ENCODE results near the gene OR7C1.
"Not testable (repeated sequence)": the region's sequence is repeated elsewhere in the genome, so short reads cannot be mapped to it uniquely, and the experiment has no call there.

OR7C1 gene

GRCh38 chr19:14818588-14818987 is 16.4 kb downstream of the OR7C1 start:
- Histone ChIP-seq H3K27ac (ENCODE audit: low read depth, low read length) (no peak overlapping the region), H3K4me1 (ENCODE audit: control insufficient read depth, insufficient read depth, low read length) (no peaks in the 10 kb centered on the region), H3K9me3 (ENCODE audit: control insufficient read depth, insufficient read depth, low read depth, low read length) (no peaks in the 10 kb centered on the region), H3K9ac (ENCODE audit: low read length) (no peak overlapping the region), H3K4me3 (ENCODE audit: low read depth, low read length) (no peak overlapping the region), H3K36me3 (ENCODE audit: control insufficient read depth, insufficient read depth, low read length) (no peaks in the 10 kb centered on the region), H3K27me3 (ENCODE audit: control insufficient read depth, insufficient read depth, low read length) (no peaks in the 10 kb centered on the region)

GRCh38 chr19:14817052-14817451 is 17.9 kb downstream of the OR7C1 start:
- H3K36me3 ChIP-seq (ENCODE audit: control insufficient read depth, insufficient read depth, low read length): no peaks in the 10 kb centered on the region
- H3K4me1 ChIP-seq (ENCODE audit: control insufficient read depth, insufficient read depth, low read length): no peaks in the 10 kb centered on the region
- H3K27me3 ChIP-seq (ENCODE audit: control insufficient read depth, insufficient read depth, low read length): no peaks in the 10 kb centered on the region
- H3K4me3 ChIP-seq (ENCODE audit: low read depth, low read length): no peak overlapping the region
- H3K27ac ChIP-seq (ENCODE audit: low read depth, low read length): no peak overlapping the region
- no peaks in the 10 kb centered on the region for H3K9me3 ChIP-seq (ENCODE audit: control insufficient read depth, insufficient read depth, low read depth, low read length)
- H3K9ac ChIP-seq (ENCODE audit: low read length): no peak overlapping the region

- H3K27me3 ChIP-seq (ENCODE audit: control insufficient read depth, insufficient read depth, low read length): no peaks in the 10 kb centered on the region
- H3K27ac ChIP-seq (ENCODE audit: low read depth, low read length): no peak overlapping the region
- no peaks in the 10 kb centered on the region for H3K9me3 ChIP-seq (ENCODE audit: control insufficient read depth, insufficient read depth, low read depth, low read length)
Measured at GRCh38 chr19:14814982-14815652, 19.9 kb downstream of the OR7C1 start.

GRCh38 chr19:14809272-14810057 is 25.5 kb downstream of the OR7C1 start:
- H3K27ac ChIP-seq (ENCODE audit: low read depth, low read length): no peak overlapping the region
- H3K4me3 ChIP-seq (ENCODE audit: low read depth, low read length): no peak overlapping the region
- H3K9me3 ChIP-seq (ENCODE audit: control insufficient read depth, insufficient read depth, low read depth, low read length): no peaks in the 10 kb centered on the region
- H3K4me1 ChIP-seq (ENCODE audit: control insufficient read depth, insufficient read depth, low read length): peaks cover 2% of the 10 kb centered on the region
- H3K27me3 ChIP-seq (ENCODE audit: control insufficient read depth, insufficient read depth, low read length): no peaks in the 10 kb centered on the region
- H3K36me3 ChIP-seq (ENCODE audit: control insufficient read depth, insufficient read depth, low read length): no peaks in the 10 kb centered on the region
- no peak overlapping the region for H3K9ac ChIP-seq (ENCODE audit: low read length)

More at GRCh38 chr19:14814982-14815652, 19.9 kb downstream of the OR7C1 start:
- Histone ChIP-seq H3K9ac (ENCODE audit: low read length) (no peak overlapping the region), H3K4me3 (ENCODE audit: low read depth, low read length) (no peak overlapping the region), H3K36me3 (ENCODE audit: control insufficient read depth, insufficient read depth, low read length) (no peaks in the 10 kb centered on the region), H3K4me1 (ENCODE audit: control insufficient read depth, insufficient read depth, low read length) (no peaks in the 10 kb centered on the region)

GRCh38 chr19:14804765-14805164 is 30.2 kb downstream of the OR7C1 start:
- no peaks in the 10 kb centered on the region for H3K27me3 ChIP-seq (ENCODE audit: control insufficient read depth, insufficient read depth, low read length)
- H3K9me3 ChIP-seq (ENCODE audit: control insufficient read depth, insufficient read depth, low read depth, low read length): no peaks in the 10 kb centered on the region
- H3K27ac ChIP-seq (ENCODE audit: low read depth, low read length): no peak overlapping the region
- H3K36me3 ChIP-seq (ENCODE audit: control insufficient read depth, insufficient read depth, low read length): no peaks in the 10 kb centered on the region
- H3K9ac ChIP-seq (ENCODE audit: low read length): no peak overlapping the region
- no peak overlapping the region for H3K4me3 ChIP-seq (ENCODE audit: low read depth, low read length)
- peaks cover 7% of the 10 kb centered on the region for H3K4me1 ChIP-seq (ENCODE audit: control insufficient read depth, insufficient read depth, low read length)

- Histone ChIP-seq H3K4me1 (ENCODE audit: control insufficient read depth, insufficient read depth, low read length) (no peaks in the 10 kb centered on the region), H3K27ac (ENCODE audit: low read depth, low read length) (no peak overlapping the region), H3K9ac (ENCODE audit: low read length) (no peak overlapping the region), H3K27me3 (ENCODE audit: control insufficient read depth, insufficient read depth, low read length) (no peaks in the 10 kb centered on the region; the same call in 1 of the 2 replicates), H3K4me3 (ENCODE audit: low read depth, low read length) (no peak overlapping the region), H3K36me3 (ENCODE audit: control insufficient read depth, insufficient read depth, low read length) (no peaks in the 10 kb centered on the region), H3K9me3 (ENCODE audit: control insufficient read depth, insufficient read depth, low read depth, low read length) (no peaks in the 10 kb centered on the region)
Measured at GRCh38 chr19:14798760-14799159, 36.2 kb downstream of the OR7C1 start.

- no peak overlapping the region for H3K4me3 ChIP-seq (ENCODE audit: low read depth, low read length)
- no peaks in the 10 kb centered on the region for H3K36me3 ChIP-seq (ENCODE audit: control insufficient read depth, insufficient read depth, low read length)
- H3K27me3 ChIP-seq (ENCODE audit: control insufficient read depth, insufficient read depth, low read length): no peaks in the 10 kb centered on the region; the same call in 1 of the 2 replicates
- H3K27ac ChIP-seq (ENCODE audit: low read depth, low read length): no peak overlapping the region
- H3K4me1 ChIP-seq (ENCODE audit: control insufficient read depth, insufficient read depth, low read length): no peaks in the 10 kb centered on the region
- no peaks in the 10 kb centered on the region for H3K9me3 ChIP-seq (ENCODE audit: control insufficient read depth, insufficient read depth, low read depth, low read length)
- no peak overlapping the region for H3K9ac ChIP-seq (ENCODE audit: low read length)
Measured at GRCh38 chr19:14796021-14796420, 39.0 kb downstream of the OR7C1 start.

GRCh38 chr19:14795078-14795721 is 39.8 kb downstream of the OR7C1 start:
- Histone ChIP-seq H3K27ac (ENCODE audit: low read depth, low read length) (no peak overlapping the region), H3K36me3 (ENCODE audit: control insufficient read depth, insufficient read depth, low read length) (no peaks in the 10 kb centered on the region), H3K4me3 (ENCODE audit: low read depth, low read length) (no peak overlapping the region), H3K27me3 (ENCODE audit: control insufficient read depth, insufficient read depth, low read length) (no peaks in the 10 kb centered on the region; the same call in 1 of the 2 replicates), H3K9ac (ENCODE audit: low read length) (no peak overlapping the region), H3K4me1 (ENCODE audit: control insufficient read depth, insufficient read depth, low read length) (no peaks in the 10 kb centered on the region), H3K9me3 (ENCODE audit: control insufficient read depth, insufficient read depth, low read depth, low read length) (no peaks in the 10 kb centered on the region)

- H3K4me3 ChIP-seq (ENCODE audit: low read depth, low read length); H3K27ac ChIP-seq (ENCODE audit: low read depth, low read length); H3K4me1 ChIP-seq (ENCODE audit: control insufficient read depth, insufficient read depth, low read length); H3K27me3 ChIP-seq (ENCODE audit: control insufficient read depth, insufficient read depth, low read length); H3K9ac ChIP-seq (ENCODE audit: low read length); H3K9me3 ChIP-seq (ENCODE audit: control insufficient read depth, insufficient read depth, low read depth, low read length); H3K36me3 ChIP-seq (ENCODE audit: control insufficient read depth, insufficient read depth, low read length): not testable (repeated sequence)
Measured at GRCh38 chr19:14792250-14792649, 42.7 kb downstream of the OR7C1 start.

GRCh38 chr19:14786421-14786851 is 48.5 kb downstream of the OR7C1 start:
- Histone ChIP-seq H3K27ac (ENCODE audit: low read depth, low read length) (no peak overlapping the region), H3K9ac (ENCODE audit: low read length) (no peak overlapping the region), H3K9me3 (ENCODE audit: control insufficient read depth, insufficient read depth, low read depth, low read length) (no peaks in the 10 kb centered on the region), H3K4me1 (ENCODE audit: control insufficient read depth, insufficient read depth, low read length) (peaks cover 4% of the 10 kb centered on the region), H3K27me3 (ENCODE audit: control insufficient read depth, insufficient read depth, low read length) (no peaks in the 10 kb centered on the region), H3K36me3 (ENCODE audit: control insufficient read depth, insufficient read depth, low read length) (no peaks in the 10 kb centered on the region), H3K4me3 (ENCODE audit: low read depth, low read length) (0 out of 2 replicates have a peak overlapping the region, but pooled peaks have one; percentile 8)
